HG03521 (cell line): ENCODE measurements around the gene SRP68.

Experiments
- ATAC-seq: cut with Tn5 transposase; IDR thresholded peaks from one replicate; pipeline ENCODE4 v1.9.1; 2021; ENCODE audit warnings: mild to moderate bottlenecking, moderate library complexity; ENCODE audit not compliant: unreplicated experiment

The SRP68 gene

GRCh38 chr17:76000755-76001521 lies 71.4 kb downstream of the SRP68 start, which contains the start of gene CDK3:
Gene CDK3, plus strand, starts transcription at chr17:76000855. Its CDS starts 571 bp downstream, at chr17:76001426.
- ATAC-seq, result no peak

DNA sequence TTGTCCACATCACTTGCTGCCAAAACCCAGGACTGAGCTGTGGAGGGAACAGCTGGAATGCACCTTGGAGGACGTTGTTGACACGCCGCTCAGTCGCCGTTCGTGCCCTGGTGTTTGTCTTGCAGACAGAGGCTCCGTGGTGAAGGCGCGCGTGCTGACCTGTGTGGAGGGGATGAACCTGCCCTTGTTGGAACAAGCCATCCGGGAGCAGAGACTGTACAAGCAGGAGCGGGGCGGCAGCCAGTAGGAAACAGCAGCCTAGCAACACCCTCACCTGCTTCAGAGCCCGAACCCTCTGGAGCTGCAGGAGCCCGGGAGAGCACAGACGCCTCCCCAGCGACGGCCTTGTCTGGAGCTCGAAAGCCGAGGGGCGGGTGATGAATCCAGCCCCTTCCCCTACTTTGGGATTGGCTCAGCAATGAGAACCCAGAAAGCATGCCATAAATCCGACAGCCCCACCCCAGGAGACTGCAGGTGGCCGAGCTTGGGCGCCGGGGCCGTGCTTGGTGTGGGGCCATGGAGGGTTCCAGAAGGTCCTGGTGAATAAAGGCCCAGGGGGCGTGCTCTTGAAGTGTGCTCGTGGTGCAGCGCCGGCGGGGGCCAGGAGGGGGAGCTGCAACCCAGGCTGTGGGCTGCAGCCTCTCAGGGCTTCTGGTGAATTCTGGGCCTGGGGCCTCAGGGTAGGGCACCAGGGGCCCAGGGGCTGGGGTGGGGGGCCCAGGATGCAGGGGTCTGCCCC lies 72.1 kb downstream of the SRP68 start:
- ATAC-seq, result no peak

- ATAC-seq, result no peak
Measured at GRCh38 chr17:75998327-75998795, 74.0 kb downstream of the SRP68 start.

DNA sequence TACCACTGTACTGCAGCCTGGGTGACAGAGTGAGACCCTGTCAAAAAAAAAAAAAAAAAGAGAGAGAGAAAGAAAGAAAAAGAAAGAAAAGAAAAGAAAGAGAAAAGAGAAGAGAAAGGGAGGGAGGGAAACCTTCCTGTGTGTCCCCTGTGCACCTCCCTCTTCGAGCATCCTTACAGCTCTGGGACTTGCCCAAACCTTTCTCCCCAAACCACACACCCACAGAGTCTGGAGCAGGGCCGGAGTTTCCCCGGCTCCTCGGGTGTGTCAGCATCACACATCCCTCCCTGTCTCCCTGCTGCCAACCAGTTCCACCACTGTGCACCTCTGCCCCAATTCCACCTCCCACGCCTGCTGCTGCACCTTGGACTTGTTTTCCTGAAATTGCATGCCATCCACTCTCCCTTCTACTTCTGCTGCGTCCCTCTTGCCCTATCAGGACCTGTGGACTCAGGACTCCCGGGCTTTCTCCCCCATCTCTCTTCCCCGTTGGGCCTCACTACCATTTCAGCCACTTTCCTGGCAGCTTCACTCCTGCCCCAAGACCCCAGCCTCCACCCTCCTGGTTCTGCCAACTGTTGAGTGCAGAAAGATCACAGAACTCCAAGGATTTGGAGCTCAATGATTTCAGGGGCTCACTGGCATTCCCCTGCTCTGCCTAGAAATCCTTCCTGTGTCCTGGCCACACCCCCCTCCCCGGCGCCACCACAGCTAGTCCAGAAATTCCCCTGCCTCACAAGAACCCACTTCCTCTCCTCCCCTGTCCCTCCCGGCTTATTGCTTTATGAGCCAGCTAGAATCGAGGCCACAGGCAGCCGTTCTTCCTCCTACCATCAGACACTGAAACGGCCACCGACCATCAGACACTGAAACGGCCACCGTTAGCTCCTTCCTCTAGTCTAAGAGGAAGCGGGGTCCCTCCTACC lies 75.4 kb downstream of the SRP68 start:
- no peak for ATAC-seq

- no peak for ATAC-seq
Measured at GRCh38 chr17:75995385-75995925, 76.9 kb downstream of the SRP68 start.

DNA sequence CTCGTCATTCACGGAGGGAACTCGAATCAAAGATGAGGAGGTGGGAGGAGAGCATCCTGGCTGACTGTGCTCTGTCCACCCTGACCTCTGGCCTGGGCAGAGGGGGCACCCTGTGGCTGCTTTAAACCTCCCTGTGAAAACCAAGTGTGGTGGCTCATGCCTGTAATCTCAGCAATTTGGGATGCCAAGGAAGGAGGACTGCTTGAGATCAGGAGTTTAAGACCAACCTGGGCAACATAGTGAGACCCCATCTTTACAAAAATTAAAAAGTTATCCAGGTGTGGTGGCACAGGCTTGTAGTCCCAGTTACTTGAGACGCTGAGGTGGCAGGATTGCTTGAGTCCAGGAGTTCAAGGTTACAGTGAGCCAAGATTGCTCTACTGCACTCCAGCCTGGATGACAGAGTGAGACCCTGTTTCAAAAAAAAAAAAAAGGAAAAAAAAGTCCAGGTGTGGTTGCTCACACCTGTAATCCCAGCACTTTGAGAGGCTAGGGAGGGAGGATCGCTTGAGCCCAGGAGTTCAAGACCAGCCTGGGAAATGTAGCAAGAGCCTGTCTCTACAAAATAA lies 77.4 kb downstream of the SRP68 start:
- no peak for ATAC-seq

DNA sequence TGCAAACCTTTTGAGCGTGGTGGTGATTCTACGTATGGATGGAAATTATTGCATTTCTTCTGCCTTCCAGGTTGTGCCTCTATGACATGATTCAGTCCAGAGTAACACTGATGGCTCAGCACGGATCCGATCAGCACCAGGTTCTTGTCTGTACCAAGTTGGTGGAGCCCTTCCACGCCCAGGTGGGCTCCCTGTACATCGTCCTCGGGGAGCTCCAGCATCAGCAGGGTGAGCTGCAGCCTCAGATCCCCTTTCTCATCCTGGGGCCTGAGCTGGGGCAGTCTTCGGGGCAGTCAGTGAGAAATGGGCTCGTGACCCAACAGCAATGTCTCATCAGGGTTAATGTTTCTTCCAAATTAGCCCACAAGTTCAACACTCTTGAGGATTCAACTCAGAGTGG lies 80.9 kb downstream of the SRP68 start:
- ATAC-seq, result no peak
